Measurements from ENCODE around the gene ARHGEF3.
"Not testable (repeated sequence)": the region's sequence is repeated elsewhere in the genome, so short reads cannot be mapped to it uniquely, and the experiment has no call there.

Gene ARHGEF3

DNA sequence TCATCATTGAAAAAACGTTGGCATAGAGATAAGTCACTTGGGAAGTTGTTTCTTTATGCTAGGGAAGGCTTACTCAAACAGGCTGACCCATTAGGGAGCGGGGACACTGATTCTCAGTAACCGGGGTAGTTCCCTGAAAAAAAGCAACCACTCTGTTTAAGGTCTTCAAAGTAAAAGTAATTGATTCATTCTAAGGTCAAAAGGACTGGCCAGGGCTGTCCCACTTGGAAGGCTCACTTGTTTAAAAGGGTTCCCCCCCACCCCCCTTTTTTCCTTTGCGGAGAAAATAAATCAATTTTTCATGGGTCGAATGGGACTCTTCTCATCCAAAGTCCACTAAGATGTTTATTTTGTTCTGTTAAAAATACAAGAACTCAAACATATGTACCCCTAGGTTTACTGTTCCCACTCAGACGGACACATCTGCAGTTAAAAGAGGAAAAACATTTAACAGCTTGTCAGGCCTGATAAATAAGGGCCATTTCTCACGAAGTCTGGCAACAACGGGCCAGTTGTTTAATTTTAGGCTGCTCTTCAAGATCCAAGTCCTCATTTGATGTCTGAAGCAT is 53.0 kb downstream of the ARHGEF3 start:
- in situ Hi-C loops (cut with HindIII; ENCODE audit: low sequenced_read_pairs) = no loop called here

DNA sequence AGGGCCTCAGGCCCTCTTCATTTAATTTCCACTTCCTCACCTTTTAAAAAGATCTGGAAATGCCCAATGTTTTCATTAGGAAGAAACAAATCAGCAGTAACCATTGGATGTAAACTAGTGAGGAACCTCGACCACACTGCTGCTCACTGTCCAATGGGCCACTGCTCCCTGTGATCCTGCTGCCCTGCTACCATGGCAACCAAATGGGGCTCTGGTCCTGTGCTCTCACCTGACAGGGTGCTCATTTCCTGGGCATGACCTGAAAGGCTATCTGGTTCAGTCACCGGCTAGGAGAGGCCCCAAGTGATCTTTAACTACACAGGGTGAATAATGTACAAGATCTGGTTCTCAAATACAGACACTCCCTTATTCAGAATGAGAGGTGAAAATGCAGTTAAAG is 54.6 kb downstream of the ARHGEF3 start:
- in situ Hi-C loops (cut with HindIII; ENCODE audit: low sequenced_read_pairs) = no loop called here

DNA sequence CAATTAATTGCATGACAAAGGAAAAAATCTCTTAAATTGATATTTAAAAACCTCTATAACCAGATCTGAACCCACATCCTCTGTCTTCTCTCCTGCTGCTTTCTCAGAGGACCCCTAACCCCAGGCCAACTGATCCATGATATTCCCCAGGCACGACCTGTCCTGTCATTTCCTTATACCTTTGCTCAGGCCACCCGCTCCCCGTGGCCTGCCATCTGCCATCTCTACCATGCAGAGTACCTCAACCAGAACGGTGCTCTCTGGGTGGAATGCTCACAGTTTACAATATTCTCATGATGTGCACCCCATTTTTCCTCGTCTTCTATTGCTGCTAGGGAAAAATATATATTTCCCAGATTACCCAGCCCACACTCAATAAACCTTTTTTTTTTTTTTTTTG is 57.7 kb downstream of the ARHGEF3 start:
- in situ Hi-C loops (cut with HindIII; ENCODE audit: low sequenced_read_pairs) = no loop called here

DNA sequence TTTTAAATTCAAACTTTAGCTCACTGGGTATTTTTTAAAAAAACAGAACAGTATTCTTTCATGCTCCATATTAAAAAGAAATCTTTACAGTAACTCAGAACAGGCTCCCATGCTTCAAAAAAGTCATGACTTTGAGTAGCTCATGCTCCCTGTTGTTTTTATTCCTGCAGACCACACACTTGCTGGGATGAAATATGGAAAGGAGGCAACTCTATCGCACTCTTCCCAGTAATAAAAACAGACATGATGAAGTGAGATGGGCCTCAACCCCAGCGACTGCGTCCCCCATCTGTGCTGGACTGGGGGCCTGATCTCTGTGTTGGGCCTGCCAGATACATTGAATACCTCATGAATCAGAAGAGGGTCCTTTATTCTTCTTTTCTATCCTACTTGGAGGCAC is 58.9 kb downstream of the ARHGEF3 start:
- in situ Hi-C loops (cut with HindIII; ENCODE audit: low sequenced_read_pairs) = no loop called here

DNA sequence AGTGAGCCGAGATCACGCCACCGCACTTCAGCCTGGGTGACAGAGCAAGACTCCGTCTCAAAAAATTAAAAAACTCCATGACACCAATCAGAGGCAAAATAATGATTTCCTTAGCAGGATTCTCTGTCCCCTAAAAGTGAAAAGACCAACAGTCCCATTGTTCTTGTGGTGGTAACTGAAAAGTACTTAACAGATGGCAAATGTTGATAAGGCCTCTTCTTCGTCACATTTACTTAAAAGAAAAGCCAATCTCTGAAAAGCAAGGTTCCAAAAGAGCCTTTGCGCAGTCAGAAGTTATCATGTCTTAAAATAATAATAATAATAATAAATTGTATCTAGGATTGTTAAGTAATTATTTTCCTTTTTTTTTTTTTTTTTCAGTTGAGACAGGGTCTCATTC is 62.7 kb downstream of the ARHGEF3 start:
- in situ Hi-C loops (cut with HindIII; ENCODE audit: low sequenced_read_pairs) = no loop called here

DNA sequence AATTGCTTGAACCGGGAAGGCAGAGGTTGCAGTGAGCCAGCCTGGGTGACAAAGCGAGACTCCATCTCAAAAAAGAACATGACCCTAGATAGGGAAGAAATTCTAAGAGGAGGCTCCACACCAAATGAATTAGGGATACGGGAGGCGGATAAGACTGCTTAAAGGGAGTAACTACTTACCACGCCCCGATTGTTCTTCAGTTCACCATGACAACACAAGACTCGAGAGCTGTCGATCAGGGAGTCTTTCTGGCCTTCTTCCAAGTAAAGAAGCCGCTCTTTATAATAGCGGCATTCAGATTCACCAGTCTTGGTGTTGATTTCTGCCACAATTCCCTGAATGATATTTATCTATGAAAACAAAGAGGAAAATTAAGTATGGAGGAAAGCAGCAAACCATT is 64.7 kb downstream of the ARHGEF3 start:
- in situ Hi-C loops (cut with HindIII; ENCODE audit: low sequenced_read_pairs) = no loop called here

DNA sequence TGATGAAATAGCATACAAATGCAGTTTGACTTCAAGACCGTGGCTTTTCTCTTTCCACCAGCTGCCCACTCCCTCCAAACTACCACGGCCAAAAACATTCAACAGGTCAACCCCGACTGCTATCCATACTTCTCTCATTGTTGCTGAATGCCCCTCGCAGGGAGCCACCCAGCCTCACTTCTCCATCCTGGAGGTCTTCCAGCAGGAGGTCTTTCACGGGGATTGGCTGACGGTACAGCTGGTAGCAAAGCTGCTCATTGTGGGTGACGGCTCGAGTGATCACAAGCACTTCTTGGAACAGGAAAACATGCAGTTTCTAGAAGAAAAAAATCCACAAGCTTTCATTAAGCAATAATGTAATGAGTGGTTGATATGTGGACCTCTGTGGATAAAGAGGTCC is 69.6 kb downstream of the ARHGEF3 start:
- in situ Hi-C loops (cut with HindIII; ENCODE audit: low sequenced_read_pairs) = no loop called here

DNA sequence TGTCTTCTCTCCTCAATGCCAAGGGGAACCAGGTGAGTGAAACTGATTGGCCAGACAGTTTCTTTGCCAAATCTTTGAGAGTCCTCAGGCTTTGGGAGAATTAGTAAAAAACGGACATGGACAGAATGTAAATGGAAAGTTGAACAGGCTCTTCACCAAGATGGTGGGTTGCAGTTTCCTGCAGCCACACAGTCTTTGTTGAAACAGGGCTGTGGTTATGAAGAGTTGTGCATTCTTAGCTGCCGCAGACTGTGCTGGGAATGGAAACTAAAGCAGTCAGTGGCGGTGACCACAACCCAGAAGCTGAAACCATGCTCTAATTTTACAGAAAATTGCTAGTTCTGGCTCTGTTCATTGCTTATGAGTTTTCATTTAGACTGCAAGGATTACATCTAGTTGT is 76.6 kb downstream of the ARHGEF3 start:
- in situ Hi-C loops (cut with HindIII; ENCODE audit: low sequenced_read_pairs) = no loop called here

DNA sequence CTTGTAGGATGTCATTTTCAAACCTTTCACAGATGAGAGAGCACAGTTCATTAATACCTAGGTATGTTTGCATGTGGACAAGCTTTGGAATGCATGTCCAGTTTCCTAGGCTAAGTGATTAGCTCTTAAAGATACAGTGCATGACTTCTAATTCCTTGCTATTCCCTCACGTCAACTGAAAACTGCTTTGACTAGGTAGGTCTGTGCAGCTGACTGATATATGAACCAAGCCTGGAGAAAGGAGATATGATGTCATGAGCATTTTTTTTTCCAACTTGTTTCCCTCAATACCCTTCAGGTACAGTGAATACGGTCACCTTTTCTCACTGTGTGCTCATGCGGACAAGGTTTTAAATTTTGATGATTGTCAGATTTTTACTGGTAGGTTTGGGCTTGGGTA is 77.1 kb downstream of the ARHGEF3 start:
- in situ Hi-C loops (cut with HindIII; ENCODE audit: low sequenced_read_pairs) = no loop called here

DNA sequence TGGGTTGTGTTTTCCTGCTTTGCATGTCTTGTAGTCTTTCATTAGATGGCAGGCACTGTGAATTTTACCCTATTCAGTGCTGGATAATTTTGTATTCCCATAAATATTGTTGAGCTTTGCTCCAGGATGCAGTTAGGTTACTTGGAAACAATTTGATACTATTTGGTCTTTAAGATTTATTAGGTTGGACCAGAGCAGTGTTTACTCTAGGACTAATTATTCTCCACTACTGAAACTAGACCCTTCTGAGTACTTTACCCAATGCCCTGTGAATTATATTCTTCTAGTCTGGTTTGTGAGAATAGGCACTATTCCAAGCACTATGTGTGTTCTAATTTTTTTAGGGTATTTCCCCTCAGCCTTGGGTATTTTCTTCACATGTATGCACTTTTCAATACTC is 80.9 kb downstream of the ARHGEF3 start:
- in situ Hi-C loops (cut with HindIII; ENCODE audit: low sequenced_read_pairs) = no loop called here

DNA sequence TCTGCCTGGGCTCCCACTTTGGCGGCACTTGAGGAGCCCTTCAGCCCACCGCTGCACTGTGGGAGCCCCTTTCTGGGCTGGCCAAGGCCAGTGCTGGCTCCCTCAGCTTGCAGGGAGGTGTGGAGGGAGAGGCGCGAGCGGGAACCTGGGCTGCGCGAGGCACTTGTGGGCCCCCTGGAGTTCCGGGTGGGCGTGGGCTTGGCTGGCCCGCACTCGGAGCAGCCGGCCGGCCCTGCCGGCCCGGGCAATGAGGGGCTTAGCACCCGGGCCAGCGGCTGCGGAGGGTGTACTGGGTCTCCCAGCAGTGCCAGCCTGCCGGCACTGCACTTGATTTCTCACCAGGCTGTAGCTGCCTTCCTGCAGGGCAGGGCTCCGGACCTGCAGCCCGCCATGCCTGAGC is 82.9 kb downstream of the ARHGEF3 start:
- in situ Hi-C loops (cut with HindIII; ENCODE audit: low sequenced_read_pairs) = not testable (repeated sequence)

DNA sequence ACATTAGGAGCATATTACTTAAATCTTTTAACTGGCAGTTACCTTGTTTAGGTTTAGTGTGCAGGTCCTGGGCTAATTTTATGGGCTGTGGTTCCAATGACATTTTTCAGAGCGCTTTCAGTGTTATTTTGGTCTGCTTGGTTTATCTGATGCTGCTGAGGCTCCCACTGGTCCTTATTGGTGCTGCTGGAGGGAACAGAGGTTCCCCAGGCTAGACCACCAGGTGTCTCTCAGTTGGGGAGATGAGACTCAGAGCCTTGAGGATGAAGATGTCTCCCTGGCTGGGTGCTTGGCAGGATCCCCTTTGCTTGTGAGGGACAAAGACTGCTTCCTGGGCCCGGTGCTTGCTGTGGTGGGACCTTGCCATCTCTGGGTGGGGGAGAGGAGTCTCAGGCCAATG is 90.4 kb downstream of the ARHGEF3 start:
- in situ Hi-C loops (cut with HindIII; ENCODE audit: low sequenced_read_pairs) = no loop called here

DNA sequence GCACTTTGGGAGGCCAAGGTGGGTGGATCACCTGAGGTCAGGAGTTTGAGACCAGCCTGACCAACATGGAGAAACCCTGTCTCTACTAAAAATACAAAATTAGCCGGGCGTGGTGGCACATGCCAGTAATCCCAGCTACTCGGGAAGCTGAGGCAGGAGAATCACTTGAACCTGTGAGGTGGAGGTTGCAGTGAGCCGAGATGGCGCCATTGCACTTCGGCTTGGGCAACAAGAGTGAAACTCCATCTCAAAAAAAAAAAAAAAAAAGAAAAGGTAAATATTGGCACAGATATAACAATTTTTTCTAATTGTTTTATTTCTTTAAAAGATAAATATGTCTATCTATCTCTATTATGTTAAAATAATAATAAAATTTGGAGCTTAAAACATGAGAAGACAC is 94.3 kb downstream of the ARHGEF3 start:
- in situ Hi-C loops (cut with HindIII; ENCODE audit: low sequenced_read_pairs) = loop anchor here (5.0 kb wide), 1 partner anchor 275 kb away; no protein-coding TSS in a partner anchor

DNA sequence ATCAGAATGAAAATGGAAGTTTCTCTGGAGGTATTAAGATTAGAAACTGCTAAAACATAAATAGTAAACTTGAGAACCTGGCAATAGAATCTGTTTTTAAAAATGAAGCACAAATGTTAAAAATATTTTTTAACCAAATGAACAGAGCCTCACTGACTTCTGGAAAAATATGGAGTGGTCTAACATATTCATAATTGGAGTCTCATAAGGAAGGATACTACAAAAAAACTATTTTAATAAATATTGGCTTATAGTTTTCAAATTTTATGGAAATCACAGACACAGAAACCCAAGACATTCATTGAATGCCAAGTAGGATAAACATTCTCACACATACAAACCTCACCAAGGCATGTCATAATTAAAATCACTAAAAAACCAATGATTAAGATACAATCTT is 95.1 kb downstream of the ARHGEF3 start:
- in situ Hi-C loops (cut with HindIII; ENCODE audit: low sequenced_read_pairs) = loop anchor here (5.0 kb wide), 1 partner anchor 276 kb away; no protein-coding TSS in a partner anchor

DNA sequence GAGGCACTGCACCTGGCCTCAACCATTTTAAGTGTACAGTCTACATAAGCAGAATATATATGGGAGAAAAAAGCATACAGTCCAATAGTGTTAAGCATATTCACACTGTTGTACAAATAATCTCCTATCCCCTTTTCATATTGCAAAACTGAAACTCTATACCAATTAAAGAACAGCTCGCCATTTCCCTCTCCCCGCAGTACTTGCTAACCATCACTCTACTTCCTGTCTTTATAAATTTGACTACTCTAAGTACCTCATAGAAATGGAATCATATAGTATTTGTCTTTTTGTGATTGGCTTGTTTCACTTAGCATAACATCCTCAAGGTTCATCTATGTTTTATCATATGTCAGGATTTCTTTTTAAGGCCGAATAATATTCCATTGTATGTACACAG is 97.0 kb downstream of the ARHGEF3 start:
- in situ Hi-C loops (cut with HindIII; ENCODE audit: low sequenced_read_pairs) = loop anchor here (5.0 kb wide), 1 partner anchor 278 kb away; no protein-coding TSS in a partner anchor

DNA sequence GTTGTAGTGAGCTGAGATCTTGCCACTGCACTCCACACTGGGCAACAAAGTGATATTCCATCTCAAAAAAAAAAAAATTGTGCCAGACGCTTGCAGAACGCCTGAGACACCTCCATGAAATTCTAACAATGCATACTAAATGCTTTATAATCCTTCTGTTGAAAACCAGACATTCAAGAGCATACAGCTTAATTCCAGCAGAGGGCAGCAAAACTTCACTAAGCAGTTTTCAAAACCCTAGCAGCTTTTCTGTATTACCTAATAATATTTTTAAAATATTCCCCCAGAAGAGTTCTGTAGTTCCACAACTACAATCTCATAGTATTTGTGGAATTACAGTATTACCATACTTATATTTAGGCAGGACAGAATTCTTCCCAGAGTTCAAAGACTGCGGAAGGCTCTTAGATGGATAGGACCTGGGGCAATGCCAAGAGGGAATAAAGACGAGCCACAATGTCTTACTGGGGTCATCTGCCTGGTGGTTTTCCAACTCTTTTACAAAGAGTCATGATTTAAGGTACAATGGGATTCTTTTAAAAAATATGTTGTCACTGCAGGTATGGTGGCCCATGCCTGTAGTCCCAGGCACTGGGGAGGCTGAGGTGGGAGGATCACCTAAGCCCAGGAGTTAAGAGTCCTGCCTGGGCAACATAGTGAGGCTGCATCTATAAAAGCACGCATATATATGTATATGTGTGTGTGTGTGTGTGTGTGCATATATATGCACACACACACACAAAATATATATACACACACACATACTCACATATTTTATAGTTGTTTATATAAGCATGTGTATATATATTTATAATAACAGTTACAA is 99.0 kb downstream of the ARHGEF3 start:
- in situ Hi-C loops (cut with HindIII; ENCODE audit: low sequenced_read_pairs) = no loop called here

DNA sequence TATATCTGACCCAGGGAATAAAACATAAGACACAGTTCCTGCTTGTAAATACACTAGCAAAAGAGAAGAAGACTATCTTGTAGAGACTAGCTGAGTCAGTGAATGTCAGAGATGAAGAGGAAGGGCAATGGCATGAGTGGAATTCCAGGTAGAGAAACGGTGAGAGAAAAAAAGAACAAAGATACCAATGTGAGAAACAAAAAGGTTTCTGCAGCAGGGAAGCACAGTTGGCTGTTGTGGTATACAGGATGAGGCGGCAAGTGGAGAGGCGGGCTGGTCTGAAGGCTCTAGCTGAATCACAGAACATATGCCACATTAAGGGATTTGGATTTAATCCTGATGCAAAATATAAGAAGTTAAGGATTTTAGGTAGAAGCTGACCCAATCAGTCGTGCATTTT is 101.6 kb downstream of the ARHGEF3 start:
- in situ Hi-C loops (cut with HindIII; ENCODE audit: low sequenced_read_pairs) = no loop called here

DNA sequence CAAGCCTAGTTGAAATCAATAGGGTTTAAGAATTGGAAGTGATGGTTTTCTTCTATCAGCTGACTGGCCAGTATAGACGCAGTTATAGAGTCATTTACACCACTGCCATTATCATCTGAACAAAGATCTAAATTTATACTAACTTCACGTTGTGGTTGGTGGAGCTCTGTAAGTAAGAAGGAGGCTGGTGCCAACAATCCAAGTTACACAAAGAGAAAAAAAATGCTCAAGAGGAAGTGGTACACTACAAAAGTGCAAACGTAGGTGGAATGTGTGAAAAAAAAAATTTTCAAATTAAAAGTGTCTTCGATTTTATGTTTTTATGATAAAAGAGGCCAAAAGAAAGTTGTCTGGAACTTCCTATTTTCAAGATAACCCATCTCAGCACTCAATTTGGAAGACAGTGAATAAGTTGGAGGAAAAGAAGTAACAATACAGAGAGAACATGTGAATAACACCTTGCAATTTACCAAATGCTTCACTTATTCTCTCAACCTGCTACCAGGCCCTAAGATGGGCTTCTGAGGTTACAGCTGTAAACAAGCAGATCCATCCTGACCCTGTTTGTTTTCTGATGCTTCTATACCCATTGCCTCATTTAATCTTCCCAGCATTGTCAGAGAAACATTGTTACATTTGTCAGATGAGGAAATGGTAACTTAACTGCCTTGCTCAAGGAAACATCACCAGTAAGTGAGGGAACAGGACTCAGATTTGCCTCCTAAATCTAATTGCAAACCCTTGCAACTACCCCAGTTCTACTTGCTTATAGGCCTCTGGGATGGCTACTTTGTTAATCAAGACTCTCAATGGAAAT is 106.7 kb downstream of the ARHGEF3 start:
- in situ Hi-C loops (cut with HindIII; ENCODE audit: low sequenced_read_pairs) = no loop called here

DNA sequence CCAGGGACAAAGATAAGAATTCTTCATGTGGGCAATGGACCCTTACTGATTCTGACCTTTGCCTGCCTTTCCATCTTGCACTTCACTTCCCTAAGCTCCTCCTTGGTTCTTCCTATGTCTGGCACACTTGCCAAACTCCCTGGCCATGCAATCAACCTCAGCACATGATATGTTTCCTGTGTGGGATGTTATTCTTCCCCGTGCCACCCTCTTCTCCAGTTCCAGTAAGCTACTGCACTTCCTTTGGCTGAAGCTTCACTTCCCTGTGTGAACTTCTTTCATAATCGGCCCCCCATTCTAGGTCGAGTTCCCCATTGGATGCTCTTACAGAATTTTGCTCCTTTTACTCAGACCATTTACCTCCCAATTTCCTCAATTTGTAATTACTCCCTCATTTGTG is 108.0 kb downstream of the ARHGEF3 start:
- in situ Hi-C loops (cut with HindIII; ENCODE audit: low sequenced_read_pairs) = no loop called here

DNA sequence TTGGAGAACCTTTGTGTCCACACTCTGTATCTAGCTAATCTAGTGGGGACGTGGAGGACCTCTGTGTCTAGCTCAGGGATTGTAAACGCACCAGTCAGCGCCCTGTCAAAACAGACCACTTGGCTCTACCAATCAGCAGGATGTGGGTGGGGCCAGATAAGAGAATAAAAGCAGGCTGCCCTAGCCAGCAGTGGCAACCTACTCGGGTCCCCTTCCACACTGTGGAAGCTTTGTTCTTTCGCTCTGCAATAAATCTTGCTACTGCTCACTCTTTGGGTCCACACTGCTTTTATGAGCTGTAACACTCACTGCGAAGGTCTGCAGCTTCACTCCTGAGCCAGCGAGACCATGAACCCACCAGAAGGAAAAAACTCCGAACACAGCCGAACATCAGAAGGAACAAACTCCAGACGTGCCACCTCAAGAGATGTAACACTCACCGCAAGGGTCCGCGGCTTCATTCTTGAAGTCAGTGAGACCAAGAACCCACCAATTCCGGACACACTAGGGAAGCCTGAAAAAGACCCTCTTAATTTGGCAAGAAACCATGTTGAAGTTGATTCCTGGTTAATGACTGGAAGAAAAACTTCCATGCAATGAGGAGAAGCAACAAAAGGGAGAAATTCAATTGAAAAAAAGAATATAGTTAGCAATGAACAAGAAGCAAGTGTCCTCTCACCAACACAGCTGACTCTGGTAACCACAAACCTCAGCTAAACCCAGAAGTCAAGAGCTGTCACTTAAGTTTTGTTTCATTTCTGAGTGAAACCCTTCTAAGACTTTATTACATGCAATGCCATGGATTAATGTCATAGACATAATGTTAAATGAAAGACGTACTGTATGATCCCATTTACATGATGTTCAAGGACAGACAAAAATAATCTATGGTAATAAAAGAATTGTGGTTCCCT is 109.0 kb downstream of the ARHGEF3 start:
- in situ Hi-C loops (cut with HindIII; ENCODE audit: low sequenced_read_pairs) = not testable (repeated sequence)

DNA sequence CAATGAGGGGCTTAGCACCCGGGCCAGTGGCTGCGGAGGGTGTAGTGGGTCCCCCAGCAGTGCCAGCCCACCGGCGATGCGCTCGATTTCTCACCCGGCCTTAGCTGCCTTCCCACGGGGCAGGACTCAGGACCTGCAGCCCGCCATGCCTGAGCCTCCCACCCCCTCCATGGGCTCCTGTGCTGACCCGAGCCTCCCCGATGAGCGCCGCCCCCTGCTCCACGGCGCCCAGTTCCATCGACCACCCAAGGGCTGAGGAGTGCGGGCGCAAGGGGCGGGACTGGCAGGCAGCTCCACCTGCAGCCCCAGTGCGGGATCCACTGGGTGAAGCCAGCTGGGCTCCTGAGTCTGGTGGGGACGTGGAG is 109.8 kb downstream of the ARHGEF3 start:
- in situ Hi-C loops (cut with HindIII; ENCODE audit: low sequenced_read_pairs) = not testable (repeated sequence)

All from endothelial cell of hepatic sinusoid (primary cell).